Karpas-422 (cell line): ENCODE data around the gene SORCS2. TPM values are rescaled to one million over a fixed set of nuclear protein-coding genes. Genes with fewer than 3 reads are reported as not detected.

Source experiments
- DNase-seq: peaks from one replicate; pipeline ENCODE4 v3.0.0-alpha.2; 2015
- H2AFZ ChIP-seq: fragments of 200-600 bp; sonication (generic); 2 replicates; pipeline ENCODE4 v1.6.1; 2014; ENCODE audit warnings: antibody characterized with exemption, low read length, mixed read lengths
- H3K27ac ChIP-seq: fragments of 200-600 bp; sonication (generic); 2 replicates; pipeline ENCODE4 v1.5.1; 2014; ENCODE audit warnings: mild to moderate bottlenecking, low read length, moderate library complexity
- H3K27me3 ChIP-seq: fragments of 200-600 bp; sonication (generic); 2 replicates; pipeline ENCODE4 v1.6.1; 2014; ENCODE audit warnings: low read length, mixed read lengths
- H3K36me3 ChIP-seq: fragments of 200-600 bp; sonication (generic); 2 replicates; pipeline ENCODE4 v1.6.1; 2014; ENCODE audit warnings: low read length, mixed read lengths; ENCODE audit not compliant: insufficient read depth
- H3K4me1 ChIP-seq: fragments of 200-600 bp; sonication (generic); 2 replicates; pipeline ENCODE4 v1.6.1; 2014; ENCODE audit warnings: mild to moderate bottlenecking, low read length, mixed read lengths
- H3K4me2 ChIP-seq: fragments of 200-600 bp; sonication (generic); 2 replicates; pipeline ENCODE4 v1.6.1; 2014; ENCODE audit warnings: low read length, low read depth, mild to moderate bottlenecking; ENCODE audit not compliant: poor library complexity, severe bottlenecking
- H3K4me3 ChIP-seq: fragments of 200-600 bp; sonication (generic); 2 replicates; pipeline ENCODE4 v1.5.1; 2014; ENCODE audit warnings: mild to moderate bottlenecking, antibody characterized with exemption, low read length, mixed read lengths
- H3K79me2 ChIP-seq: fragments of 200-600 bp; sonication (generic); 2 replicates; pipeline ENCODE4 v1.6.1; 2014; ENCODE audit warnings: mild to moderate bottlenecking, low read length, mixed read lengths
- H3K9ac ChIP-seq: fragments of 200-600 bp; sonication (generic); 2 replicates; pipeline ENCODE4 v1.6.0; 2014; ENCODE audit warnings: low read length
- H3K9me2 ChIP-seq: fragments of 200-600 bp; sonication (generic), shearing (Covaris generic); replicated peaks from 2 replicates; pipeline ENCODE4 v1.6.0; 2014; ENCODE audit warnings: mild to moderate bottlenecking, low read length, moderate library complexity; ENCODE audit not compliant: insufficient read depth
- H3K9me3 ChIP-seq: fragments of 300-700, 200-600 bp; sonication (generic); 2 replicates; pipeline ENCODE4 v1.6.1; 2014; ENCODE audit warnings: low read length, mixed read lengths
- H4K20me1 ChIP-seq: fragments of 200-600 bp; sonication (generic); 2 replicates; pipeline ENCODE4 v1.6.1; 2014; ENCODE audit warnings: mild to moderate bottlenecking, antibody characterized with exemption, low read length, low read depth; ENCODE audit not compliant: insufficient read depth
- total RNA-seq: library from RNA; depleted of rRNA; stranded (reverse); fragments of >200 nt; shearing (Covaris generic); gene quantifications from 2 replicates; pipeline ENCODE4 v1.2.3, GENCODE V29; 2014; ENCODE audit warnings: low replicate concordance

The SORCS2 gene
- total RNA-seq, 1 experiment from 2014 or later, result not detected

DNA sequence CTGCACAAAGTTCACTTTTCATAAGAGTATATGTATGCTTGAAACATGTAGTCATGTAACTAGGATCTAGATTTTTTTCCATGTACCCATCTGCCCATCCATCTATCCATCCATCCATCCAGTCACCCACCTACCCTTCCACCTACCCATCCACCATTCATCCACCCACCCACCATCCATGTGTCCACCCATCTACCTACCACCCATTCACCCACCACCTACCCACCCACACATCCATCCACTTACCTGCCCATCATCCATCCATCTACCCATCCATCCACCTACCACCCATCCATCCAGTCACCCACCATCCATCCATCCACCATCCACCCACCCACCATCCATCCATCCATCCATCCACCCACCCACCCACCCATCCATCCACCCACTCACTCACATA, 364.2 kb downstream of the SORCS2 start:
- H3K9me2 ChIP-seq, result no peaks in the 10 kb centered on the region
- H3K4me2 ChIP-seq, result no peak overlapping the region
- no peaks in the 10 kb centered on the region for H3K27me3 ChIP-seq
- no peaks in the 10 kb centered on the region for H3K79me2 ChIP-seq
- H2AFZ ChIP-seq, result no peak overlapping the region
- H3K36me3 ChIP-seq, result no peaks in the 10 kb centered on the region
- no peak overlapping the region for H3K27ac ChIP-seq
- no peak overlapping the region for H3K4me3 ChIP-seq
- no peak for DNase-seq
- no peak overlapping the region for H3K9ac ChIP-seq
- H4K20me1 ChIP-seq, result no peaks in the 10 kb centered on the region
- peaks cover 2% of the 10 kb centered on the region for H3K9me3 ChIP-seq
- no peaks in the 10 kb centered on the region for H3K4me1 ChIP-seq

- Histone ChIP-seq H3K9me2 (no peaks in the 10 kb centered on the region), H3K4me1 (no peaks in the 10 kb centered on the region), H3K27ac (no peak overlapping the region), H3K4me2 (no peak overlapping the region), H3K9me3 (peaks cover 2% of the 10 kb centered on the region; the same call in 1 of the 2 replicates), H3K4me3 (no peak overlapping the region), H3K79me2 (no peaks in the 10 kb centered on the region), H4K20me1 (no peaks in the 10 kb centered on the region), H3K36me3 (no peaks in the 10 kb centered on the region), H3K27me3 (no peaks in the 10 kb centered on the region), H3K9ac (no peak overlapping the region), H2AFZ (no peak overlapping the region)
- no peak for DNase-seq
Measured at GRCh38 chr4:7557456-7557855, 365.1 kb downstream of the SORCS2 start.

DNA sequence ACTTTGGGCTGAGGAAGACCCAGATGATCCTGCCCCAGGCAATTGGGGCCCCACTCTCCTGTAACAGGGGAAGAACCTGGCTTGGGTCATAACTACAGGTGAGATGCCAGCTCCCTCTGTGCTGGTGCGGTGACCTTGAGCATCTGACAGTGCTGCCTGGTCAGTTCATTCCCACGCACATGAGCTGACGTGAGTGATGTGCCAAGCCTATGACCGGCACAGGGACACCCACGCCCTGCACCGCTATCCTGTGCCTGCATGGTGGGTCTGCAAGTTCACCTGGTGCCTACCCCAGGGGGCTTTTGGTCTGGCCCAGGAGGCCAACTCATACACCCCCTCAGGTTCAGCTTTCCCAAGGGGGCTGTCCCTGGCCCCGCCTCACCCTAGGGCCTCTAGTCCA, 366.1 kb downstream of the SORCS2 start:
- Histone ChIP-seq H3K27me3 (no peaks in the 10 kb centered on the region), H3K27ac (no peak overlapping the region), H3K9me2 (no peaks in the 10 kb centered on the region), H3K4me1 (no peaks in the 10 kb centered on the region), H3K4me3 (no peak overlapping the region), H2AFZ (no peak overlapping the region), H4K20me1 (no peaks in the 10 kb centered on the region), H3K79me2 (no peaks in the 10 kb centered on the region), H3K9ac (no peak overlapping the region), H3K4me2 (no peak overlapping the region), H3K9me3 (0 out of 2 replicates have a peak, but pooled peaks cover 2% of the 10 kb centered on the region), H3K36me3 (no peaks in the 10 kb centered on the region)
- no peak for DNase-seq

DNA sequence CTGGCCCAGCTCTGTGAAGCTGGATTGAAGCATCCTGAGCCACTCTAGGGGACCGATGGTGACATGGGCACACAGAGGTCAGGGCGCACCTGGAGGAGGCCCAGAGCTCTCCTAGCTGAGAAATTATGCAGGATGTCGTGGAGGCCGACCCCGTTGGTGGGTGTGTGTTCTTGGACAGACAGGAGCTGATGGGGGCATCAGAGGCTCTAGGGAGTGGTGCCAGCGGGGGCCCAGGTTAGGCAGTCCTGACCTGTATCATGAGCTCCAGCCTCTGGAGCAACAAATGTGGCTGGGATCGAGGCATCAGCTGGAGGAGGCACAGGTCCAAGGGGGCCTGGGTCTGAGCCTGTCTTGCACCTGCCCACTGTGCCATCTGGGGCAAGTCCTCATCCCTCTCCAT, 367.0 kb downstream of the SORCS2 start:
- H3K4me1 ChIP-seq, result no peaks in the 10 kb centered on the region
- H4K20me1 ChIP-seq, result no peaks in the 10 kb centered on the region
- no peak overlapping the region for H3K9ac ChIP-seq
- DNase-seq, result no peak
- no peak overlapping the region for H2AFZ ChIP-seq
- H3K9me3 ChIP-seq, result no peaks in the 10 kb centered on the region
- no peaks in the 10 kb centered on the region for H3K79me2 ChIP-seq
- no peak overlapping the region for H3K27ac ChIP-seq
- no peak overlapping the region for H3K4me3 ChIP-seq
- H3K9me2 ChIP-seq, result no peaks in the 10 kb centered on the region
- H3K36me3 ChIP-seq, result no peaks in the 10 kb centered on the region
- no peaks in the 10 kb centered on the region for H3K27me3 ChIP-seq
- H3K4me2 ChIP-seq, result no peak overlapping the region

- no peak overlapping the region for H3K4me2 ChIP-seq
- H3K36me3 ChIP-seq, result no peaks in the 10 kb centered on the region
- no peaks in the 10 kb centered on the region for H3K79me2 ChIP-seq
- H3K4me1 ChIP-seq, result no peaks in the 10 kb centered on the region
- no peak for DNase-seq
- H3K4me3 ChIP-seq, result no peak overlapping the region
- no peaks in the 10 kb centered on the region for H3K9me2 ChIP-seq
- H3K27me3 ChIP-seq, result no peaks in the 10 kb centered on the region
- no peaks in the 10 kb centered on the region for H3K9me3 ChIP-seq
- no peaks in the 10 kb centered on the region for H4K20me1 ChIP-seq
- no peak overlapping the region for H3K9ac ChIP-seq
- H2AFZ ChIP-seq, result no peak overlapping the region
- no peak overlapping the region for H3K27ac ChIP-seq
Measured at GRCh38 chr4:7559741-7560395, 367.5 kb downstream of the SORCS2 start.

- H3K4me2 ChIP-seq, result no peak overlapping the region
- H2AFZ ChIP-seq, result no peak overlapping the region
- no peaks in the 10 kb centered on the region; the same call in 1 of the 2 replicates for H3K36me3 ChIP-seq
- H4K20me1 ChIP-seq, result no peaks in the 10 kb centered on the region
- H3K27ac ChIP-seq, result no peak overlapping the region
- H3K4me1 ChIP-seq, result no peaks in the 10 kb centered on the region
- H3K9me2 ChIP-seq, result no peaks in the 10 kb centered on the region
- DNase-seq, result no peak
- no peaks in the 10 kb centered on the region for H3K9me3 ChIP-seq
- no peak overlapping the region for H3K9ac ChIP-seq
- H3K4me3 ChIP-seq, result no peak overlapping the region
- H3K79me2 ChIP-seq, result no peaks in the 10 kb centered on the region
- no peaks in the 10 kb centered on the region for H3K27me3 ChIP-seq
Measured at GRCh38 chr4:7561557-7561956, 369.2 kb downstream of the SORCS2 start.

- no peaks in the 10 kb centered on the region for H3K27me3 ChIP-seq
- no peak overlapping the region for H3K9ac ChIP-seq
- no peak for DNase-seq
Measured at GRCh38 chr4:7564242-7564641, 371.9 kb downstream of the SORCS2 start.

GRCh38 chr4:7565483-7565882, 373.1 kb downstream of the SORCS2 start:
- DNase-seq, result no peak
- Histone ChIP-seq H3K36me3 (no peaks in the 10 kb centered on the region; the same call in 1 of the 2 replicates), H3K9me2 (no peaks in the 10 kb centered on the region), H4K20me1 (no peaks in the 10 kb centered on the region), H3K27ac (no peak overlapping the region), H3K9ac (no peak overlapping the region), H3K4me1 (no peaks in the 10 kb centered on the region), H3K4me2 (no peak overlapping the region), H2AFZ (no peak overlapping the region), H3K27me3 (no peaks in the 10 kb centered on the region), H3K79me2 (no peaks in the 10 kb centered on the region), H3K9me3 (no peaks in the 10 kb centered on the region), H3K4me3 (no peak overlapping the region)

More at GRCh38 chr4:7564242-7564641, 371.9 kb downstream of the SORCS2 start:
- no peaks in the 10 kb centered on the region for H3K79me2 ChIP-seq
- H3K9me3 ChIP-seq, result no peaks in the 10 kb centered on the region
- H3K4me1 ChIP-seq, result no peaks in the 10 kb centered on the region
- no peaks in the 10 kb centered on the region for H3K9me2 ChIP-seq
- H3K4me3 ChIP-seq, result no peak overlapping the region
- H4K20me1 ChIP-seq, result no peaks in the 10 kb centered on the region
- no peak overlapping the region for H3K27ac ChIP-seq
- H3K4me2 ChIP-seq, result no peak overlapping the region
- H2AFZ ChIP-seq, result no peak overlapping the region
- no peaks in the 10 kb centered on the region; the same call in 1 of the 2 replicates for H3K36me3 ChIP-seq
